Memory B cell (primary cell): ENCODE data around the gene SERPINH1.
A peak's percentile ranks its signal among the peaks of the same experiment; 100 is the strongest.

ENCODE experiments used
- ATAC-seq: fragments of 150-1000 bp; cut with Tn5 transposase; 2 replicates; pipeline ENCODE4 v1.10.0; 2021; ENCODE audit warnings: low read depth, mild to moderate bottlenecking, moderate library complexity
- DNase-seq, 2 donors: peaks; one replicate each; pipeline ENCODE4 v3.0.0; 2022; ENCODE audit warnings: low spot score in 2 of 2
- H3K27ac Mint-ChIP-seq: one replicate; pipeline ENCODE4 v1.8.0; 2022; ENCODE audit warnings: mild to moderate bottlenecking, moderate library complexity, mixed read lengths
- H3K27me3 Mint-ChIP-seq: one replicate; pipeline ENCODE4 v1.8.0; 2022; ENCODE audit warnings: mixed read lengths
- H3K36me3 Mint-ChIP-seq: one replicate; pipeline ENCODE4 v1.8.0; 2022; ENCODE audit warnings: mild to moderate bottlenecking, mixed read lengths
- H3K4me1 Mint-ChIP-seq: one replicate; pipeline ENCODE4 v1.8.0; 2022; ENCODE audit warnings: mixed read lengths
- H3K4me3 Mint-ChIP-seq: one replicate; pipeline ENCODE4 v1.8.0; 2022; ENCODE audit warnings: mild to moderate bottlenecking, moderate library complexity, mixed read lengths
- H3K9me3 Mint-ChIP-seq: one replicate; pipeline ENCODE4 v1.8.0; 2022; ENCODE audit warnings: mixed read lengths

The SERPINH1 gene

DNA sequence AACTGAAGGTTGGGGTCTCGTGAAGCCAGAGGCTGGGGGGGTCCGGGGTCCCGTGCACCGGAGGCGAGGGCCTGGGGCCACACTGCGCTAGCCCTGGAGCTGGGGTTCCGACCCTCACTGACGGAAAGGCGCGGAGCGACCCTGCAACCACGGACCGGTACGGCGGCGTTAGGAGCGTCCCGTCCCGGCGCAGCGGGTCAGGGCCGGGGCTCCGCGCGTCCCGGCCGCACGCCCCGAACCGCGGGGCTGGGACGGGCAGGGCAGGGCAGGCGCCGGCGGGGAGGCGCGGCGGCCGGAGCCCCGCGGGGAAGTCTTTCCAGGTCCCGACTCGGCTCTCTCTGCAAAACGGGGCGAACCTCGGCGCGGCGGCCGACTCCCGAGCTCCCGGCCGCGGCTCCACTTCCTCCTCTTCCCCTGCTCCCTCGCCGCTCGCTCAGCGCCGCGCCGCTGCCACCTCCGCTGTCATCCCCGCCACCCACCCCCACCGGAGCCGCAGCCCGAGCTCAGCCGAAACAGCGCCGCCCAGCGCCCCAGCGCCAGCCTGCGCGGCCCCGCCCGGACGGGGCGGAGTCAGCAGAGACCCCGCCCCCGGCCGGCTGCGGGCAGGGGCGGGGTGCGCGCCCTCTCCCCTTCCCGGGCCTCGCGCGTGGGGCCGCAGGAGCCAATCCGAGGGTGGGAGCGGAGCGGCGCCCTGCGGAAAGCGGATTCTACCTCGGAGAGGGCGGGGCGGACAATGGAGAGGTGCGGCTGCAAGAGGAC, 36.4 kb upstream of the SERPINH1 start, which contains the start of gene GDPD5:
Gene GDPD5 (minus strand): TSS at position 509 of the 759 bp plus-strand sequence. CDS start 48,206 bp downstream, outside the sequence.
- Mint-ChIP-seq H3K27me3 (peaks cover 2% of the 10 kb centered on the region), H3K27ac (peak within 1 kb of the TSS; percentile 84), H3K4me1 (peaks cover 28% of the 10 kb centered on the region), H3K4me3 (peak within 1 kb of the TSS; percentile 89), H3K36me3 (no peaks in the 10 kb centered on the region), H3K9me3 (no peaks in the 10 kb centered on the region)
- DNase-seq (peak; percentile 83 to 87), ATAC-seq (peak; percentile 88)

GRCh38 chr11:75526192-75526541, 35.9 kb upstream of the SERPINH1 start:
- peak overlapping the region; percentile 82 for H3K4me3 Mint-ChIP-seq
- ATAC-seq: no peak
- no peak for DNase-seq
- H3K27me3 Mint-ChIP-seq: peaks cover 2% of the 10 kb centered on the region
- no peaks in the 10 kb centered on the region for H3K36me3 Mint-ChIP-seq
- no peaks in the 10 kb centered on the region for H3K9me3 Mint-ChIP-seq
- no peak overlapping the region for H3K27ac Mint-ChIP-seq
- H3K4me1 Mint-ChIP-seq: peaks cover 28% of the 10 kb centered on the region

- H3K4me3 Mint-ChIP-seq: peak overlapping the region; percentile 82
- no peaks in the 10 kb centered on the region for H3K9me3 Mint-ChIP-seq
- no peaks in the 10 kb centered on the region for H3K36me3 Mint-ChIP-seq
- peaks cover 2% of the 10 kb centered on the region for H3K27me3 Mint-ChIP-seq
- peaks cover 30% of the 10 kb centered on the region for H3K4me1 Mint-ChIP-seq
- ATAC-seq: no peak
- H3K27ac Mint-ChIP-seq: no peak overlapping the region
- DNase-seq: no peak
Measured at GRCh38 chr11:75527130-75527529, 34.9 kb upstream of the SERPINH1 start.

DNA sequence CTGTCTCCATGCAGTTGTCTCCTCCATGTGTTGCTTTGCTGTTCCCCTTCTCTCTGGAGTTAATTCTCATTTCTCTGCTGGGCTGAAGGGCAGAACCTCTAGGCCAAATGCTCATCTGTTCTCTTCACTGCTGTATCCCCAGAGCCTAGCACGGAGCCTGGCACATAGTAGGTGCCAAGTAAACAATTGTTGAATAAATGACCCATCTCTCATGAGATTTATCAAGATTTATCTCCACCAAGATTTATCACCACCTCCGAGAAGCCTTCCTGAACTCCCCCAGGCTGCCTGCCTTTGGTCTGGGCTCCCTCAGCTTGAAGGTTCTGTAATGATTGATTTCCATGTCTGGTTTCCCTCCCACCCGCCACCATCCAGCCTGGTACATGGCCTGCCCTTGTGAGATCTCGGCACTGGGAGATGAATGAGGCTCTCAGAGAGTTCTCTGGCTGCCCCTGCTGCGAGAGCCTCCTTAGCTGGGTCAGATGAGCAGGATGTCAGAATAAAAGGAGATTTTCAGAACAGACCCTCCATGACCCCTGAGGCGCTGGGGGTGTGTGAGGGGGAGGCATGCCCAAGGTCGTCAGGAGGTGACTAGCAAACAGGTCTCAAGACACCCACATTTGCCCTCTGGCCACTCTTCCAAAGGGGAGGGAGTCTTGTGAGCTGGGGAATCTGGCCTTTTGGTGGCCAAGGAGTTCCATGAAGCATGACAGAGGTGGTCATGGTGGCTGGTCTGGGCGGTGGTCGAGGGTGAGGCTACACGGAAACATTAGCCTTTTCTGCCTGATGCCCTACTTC, 33.9 kb upstream of the SERPINH1 start:
- Mint-ChIP-seq H3K9me3 (no peaks in the 10 kb centered on the region), H3K4me3 (peak overlapping the region; percentile 82), H3K36me3 (no peaks in the 10 kb centered on the region), H3K27ac (no peak overlapping the region), H3K27me3 (peaks cover 2% of the 10 kb centered on the region), H3K4me1 (peaks cover 28% of the 10 kb centered on the region)
- DNase-seq: no peak
- no peak for ATAC-seq

DNA sequence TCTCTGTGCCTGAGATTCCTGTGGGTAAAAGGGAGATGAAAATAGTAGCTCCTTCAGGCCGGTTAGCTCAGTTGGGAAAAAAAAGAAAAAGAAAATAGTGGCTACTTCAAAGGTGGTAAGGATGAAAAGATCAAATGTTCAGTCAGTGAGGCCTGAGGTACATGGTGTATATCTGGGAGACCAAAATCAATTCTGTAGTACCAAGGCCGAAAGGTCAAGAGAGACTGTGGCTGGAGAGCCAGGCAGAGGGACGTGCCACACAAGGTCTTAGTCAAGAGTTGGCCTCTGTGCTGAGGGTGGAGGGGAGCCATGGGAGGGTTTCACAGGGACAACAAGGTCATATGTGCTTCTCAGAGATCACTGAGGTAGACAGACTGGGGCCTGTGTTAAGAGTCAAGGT, 31.5 kb upstream of the SERPINH1 start:
- ATAC-seq (no peak), DNase-seq (no peak)
- H3K4me1 Mint-ChIP-seq: peaks cover 17% of the 10 kb centered on the region
- no peak overlapping the region for H3K27ac Mint-ChIP-seq
- H3K36me3 Mint-ChIP-seq: no peaks in the 10 kb centered on the region
- H3K4me3 Mint-ChIP-seq: no peak overlapping the region
- H3K27me3 Mint-ChIP-seq: peaks cover 2% of the 10 kb centered on the region
- H3K9me3 Mint-ChIP-seq: no peaks in the 10 kb centered on the region

GRCh38 chr11:75531325-75531724, 30.7 kb upstream of the SERPINH1 start:
- peaks cover 19% of the 10 kb centered on the region for H3K4me1 Mint-ChIP-seq
- H3K27ac Mint-ChIP-seq: no peak overlapping the region
- H3K36me3 Mint-ChIP-seq: no peaks in the 10 kb centered on the region
- H3K27me3 Mint-ChIP-seq: peaks cover 4% of the 10 kb centered on the region
- DNase-seq: no peak
- ATAC-seq: no peak
- H3K4me3 Mint-ChIP-seq: no peak overlapping the region
- no peaks in the 10 kb centered on the region for H3K9me3 Mint-ChIP-seq

- Mint-ChIP-seq H3K27ac (no peak overlapping the region), H3K4me1 (peaks cover 28% of the 10 kb centered on the region), H3K9me3 (no peaks in the 10 kb centered on the region), H3K36me3 (no peaks in the 10 kb centered on the region), H3K27me3 (peaks cover 7% of the 10 kb centered on the region), H3K4me3 (no peak overlapping the region)
- peak; percentile 61 for ATAC-seq
- DNase-seq: peak; percentile 84 to 86
Measured at GRCh38 chr11:75532200-75533048, 29.6 kb upstream of the SERPINH1 start.

- ATAC-seq (no peak), DNase-seq (no peak)
- H3K27me3 Mint-ChIP-seq: peaks cover 12% of the 10 kb centered on the region
- no peaks in the 10 kb centered on the region for H3K36me3 Mint-ChIP-seq
- no peak overlapping the region for H3K27ac Mint-ChIP-seq
- H3K9me3 Mint-ChIP-seq: no peaks in the 10 kb centered on the region
- H3K4me3 Mint-ChIP-seq: no peak overlapping the region
- H3K4me1 Mint-ChIP-seq: peaks cover 36% of the 10 kb centered on the region
Measured at GRCh38 chr11:75533896-75534258, 28.2 kb upstream of the SERPINH1 start.

- H3K36me3 Mint-ChIP-seq: no peaks in the 10 kb centered on the region
- peaks cover 36% of the 10 kb centered on the region for H3K4me1 Mint-ChIP-seq
- peaks cover 16% of the 10 kb centered on the region for H3K27me3 Mint-ChIP-seq
- no peak overlapping the region for H3K27ac Mint-ChIP-seq
- no peaks in the 10 kb centered on the region for H3K9me3 Mint-ChIP-seq
- ATAC-seq: no peak
- DNase-seq: no peak
- H3K4me3 Mint-ChIP-seq: no peak overlapping the region
Measured at GRCh38 chr11:75534259-75535069, 27.6 kb upstream of the SERPINH1 start.

- peaks cover 36% of the 10 kb centered on the region for H3K4me1 Mint-ChIP-seq
- H3K27me3 Mint-ChIP-seq: peaks cover 14% of the 10 kb centered on the region
Measured at GRCh38 chr11:75535071-75535470, 27.0 kb upstream of the SERPINH1 start.

DNA sequence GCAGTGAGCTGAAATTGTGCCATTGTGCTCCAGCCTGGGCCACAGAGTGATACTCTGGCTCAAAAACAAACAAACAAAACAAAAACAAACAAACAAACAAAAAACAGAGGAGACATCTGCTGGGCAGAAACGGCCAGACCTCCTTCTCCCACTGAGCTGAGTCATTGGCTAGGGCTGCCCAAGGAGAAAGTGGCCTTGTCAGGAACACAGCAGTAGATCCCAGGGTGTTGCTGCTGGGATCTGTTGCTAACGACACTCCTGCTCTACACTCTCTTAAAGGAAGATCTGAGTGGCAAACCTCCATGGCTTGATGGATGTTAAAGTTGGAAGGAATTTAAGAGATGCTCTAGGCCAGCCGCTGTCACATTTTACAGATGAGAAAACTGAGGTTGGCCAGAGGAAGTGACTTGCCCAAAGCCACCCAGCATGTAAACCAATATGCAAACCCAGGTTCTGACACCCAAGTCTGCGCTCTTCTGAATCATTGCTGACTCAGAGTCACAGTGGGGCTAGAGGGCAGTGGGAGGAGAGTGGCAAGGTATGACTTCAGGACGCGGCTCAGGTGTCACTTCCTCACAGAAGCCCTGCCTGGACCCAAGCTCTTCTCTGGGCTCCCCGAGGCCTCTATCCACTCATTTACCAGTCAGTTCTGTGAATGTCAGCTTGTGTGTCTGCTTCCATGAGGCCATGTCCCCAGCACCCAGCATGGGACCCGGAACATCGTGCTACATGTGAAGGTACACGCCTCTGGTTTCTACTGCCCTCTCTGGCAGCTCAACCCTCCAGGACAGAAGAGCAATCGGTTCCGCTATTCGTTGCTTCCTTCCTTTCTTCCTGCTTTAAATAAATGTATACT, 25.0 kb upstream of the SERPINH1 start:
- H3K4me3 Mint-ChIP-seq: peak overlapping the region; percentile 65
- DNase-seq: peak; percentile 51 to 61
- no peaks in the 10 kb centered on the region for H3K9me3 Mint-ChIP-seq
- peaks cover 16% of the 10 kb centered on the region for H3K27me3 Mint-ChIP-seq
- H3K36me3 Mint-ChIP-seq: no peaks in the 10 kb centered on the region
- H3K27ac Mint-ChIP-seq: peak overlapping the region; percentile 29
- peak; percentile 86 for ATAC-seq
- H3K4me1 Mint-ChIP-seq: peaks cover 32% of the 10 kb centered on the region

More at GRCh38 chr11:75535071-75535470, 27.0 kb upstream of the SERPINH1 start:
- Mint-ChIP-seq H3K9me3 (no peaks in the 10 kb centered on the region), H3K4me3 (no peak overlapping the region), H3K27ac (no peak overlapping the region), H3K36me3 (no peaks in the 10 kb centered on the region)
- DNase-seq (no peak), ATAC-seq (no peak)

DNA sequence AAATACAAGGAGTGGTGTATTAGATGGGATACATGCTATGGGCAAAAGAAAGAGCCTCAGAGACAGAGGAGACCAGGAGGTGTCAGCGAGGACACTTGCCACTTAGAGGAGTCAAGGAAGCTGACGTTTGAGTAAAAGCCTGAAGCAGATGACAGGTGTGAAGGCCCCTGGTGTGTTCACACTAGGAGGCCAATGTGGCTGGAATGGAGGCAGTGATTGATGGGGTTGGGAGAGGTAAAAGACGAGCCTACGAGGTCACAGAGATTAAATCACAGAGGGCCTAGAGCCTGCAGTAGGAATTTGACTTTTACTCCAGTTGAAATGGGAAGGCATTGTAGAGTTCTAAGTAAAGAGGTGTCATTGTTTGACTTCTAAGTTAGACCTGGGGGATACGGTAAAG, 24.3 kb upstream of the SERPINH1 start:
- Mint-ChIP-seq H3K4me3 (peak overlapping the region; percentile 55), H3K9me3 (no peaks in the 10 kb centered on the region), H3K36me3 (no peaks in the 10 kb centered on the region), H3K27ac (peak overlapping the region; percentile 29), H3K4me1 (peaks cover 29% of the 10 kb centered on the region), H3K27me3 (peaks cover 17% of the 10 kb centered on the region)
- DNase-seq: no peak
- ATAC-seq: no peak
